ENCODE results near the gene HOXA3.

Gene HOXA3

DNA sequence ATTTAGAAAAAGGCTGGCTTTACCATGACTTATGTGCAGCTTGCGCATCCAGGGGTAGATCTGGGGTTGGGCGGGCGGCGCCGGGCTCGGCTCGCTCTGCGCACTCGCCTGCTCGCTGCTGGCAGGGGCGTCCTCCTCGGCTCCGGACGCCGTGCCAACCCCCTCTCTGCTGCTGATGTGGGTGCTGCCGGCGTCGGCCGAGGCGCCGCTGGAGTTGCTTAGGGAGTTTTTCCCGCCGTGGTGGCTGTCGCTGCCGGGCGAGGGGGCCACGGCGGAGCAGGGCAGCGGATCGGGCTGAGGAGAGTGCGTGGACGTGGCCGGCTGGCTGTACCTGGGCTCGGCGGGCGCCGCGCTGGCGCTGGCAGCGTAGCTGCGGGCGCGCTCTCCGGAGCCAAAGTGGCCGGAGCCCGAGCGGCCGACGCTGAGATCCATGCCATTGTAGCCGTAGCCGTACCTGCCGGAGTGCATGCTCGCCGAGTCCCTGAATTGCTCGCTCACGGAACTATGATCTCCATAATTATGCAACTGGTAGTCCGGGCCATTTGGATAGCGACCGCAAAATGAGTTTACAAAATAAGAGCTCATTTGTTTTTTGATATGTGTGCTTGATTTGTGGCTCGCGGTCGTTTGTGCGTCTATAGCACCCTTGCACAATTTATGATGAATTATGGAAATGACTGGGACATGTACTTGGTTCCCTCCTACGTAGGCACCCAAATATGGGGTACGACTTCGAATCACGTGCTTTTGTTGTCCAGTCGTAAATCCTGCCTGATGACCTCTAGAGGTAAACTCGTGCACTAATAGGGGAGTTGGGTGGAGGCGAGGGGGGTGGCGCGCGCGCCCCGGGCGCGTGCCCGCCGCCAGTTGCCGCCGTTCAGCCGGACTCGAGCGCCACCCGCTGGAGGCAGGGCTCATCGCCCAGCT lies 9.1 kb downstream of the HOXA3 start, which contains the start of gene HOXA5:
Gene HOXA5 (minus strand): TSS at position 659 of the 927 bp plus-strand sequence. CDS start 74 bp downstream, at position 585.
- DNase-seq (ENCODE audit: low read depth), result peak; percentile 46

DNA sequence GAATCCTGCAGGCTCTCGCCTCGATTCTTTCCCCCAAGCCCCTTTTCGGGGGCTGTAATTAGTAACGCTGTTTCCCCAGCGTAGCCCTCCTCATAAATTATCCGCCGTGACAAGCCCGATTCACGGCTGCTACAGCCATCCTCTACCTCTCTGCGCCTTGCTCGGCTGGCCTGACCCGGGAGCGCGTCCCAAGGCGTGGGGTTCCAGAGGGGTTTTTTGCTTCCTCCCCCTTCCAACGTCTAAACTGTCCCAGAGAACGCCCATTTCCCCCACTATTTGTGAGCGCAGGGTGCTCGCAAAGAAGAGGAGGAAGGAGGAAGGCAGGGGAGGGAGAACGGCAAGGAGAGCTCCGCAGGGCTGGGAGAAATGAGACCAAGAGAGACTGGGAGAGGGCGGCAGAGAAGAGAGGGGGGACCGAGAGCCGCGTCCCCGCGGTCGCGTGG lies 9.8 kb downstream of the HOXA3 start:
- no peak for DNase-seq (ENCODE audit: low read depth)

- no peak for DNase-seq (ENCODE audit: low read depth)
Observed at GRCh38 chr7:27141923-27142579, 10.3 kb downstream of the HOXA3 start.

GRCh38 chr7:27141137-27141922 lies 11.1 kb downstream of the HOXA3 start:
- no peak for DNase-seq (ENCODE audit: low read depth)

DNA sequence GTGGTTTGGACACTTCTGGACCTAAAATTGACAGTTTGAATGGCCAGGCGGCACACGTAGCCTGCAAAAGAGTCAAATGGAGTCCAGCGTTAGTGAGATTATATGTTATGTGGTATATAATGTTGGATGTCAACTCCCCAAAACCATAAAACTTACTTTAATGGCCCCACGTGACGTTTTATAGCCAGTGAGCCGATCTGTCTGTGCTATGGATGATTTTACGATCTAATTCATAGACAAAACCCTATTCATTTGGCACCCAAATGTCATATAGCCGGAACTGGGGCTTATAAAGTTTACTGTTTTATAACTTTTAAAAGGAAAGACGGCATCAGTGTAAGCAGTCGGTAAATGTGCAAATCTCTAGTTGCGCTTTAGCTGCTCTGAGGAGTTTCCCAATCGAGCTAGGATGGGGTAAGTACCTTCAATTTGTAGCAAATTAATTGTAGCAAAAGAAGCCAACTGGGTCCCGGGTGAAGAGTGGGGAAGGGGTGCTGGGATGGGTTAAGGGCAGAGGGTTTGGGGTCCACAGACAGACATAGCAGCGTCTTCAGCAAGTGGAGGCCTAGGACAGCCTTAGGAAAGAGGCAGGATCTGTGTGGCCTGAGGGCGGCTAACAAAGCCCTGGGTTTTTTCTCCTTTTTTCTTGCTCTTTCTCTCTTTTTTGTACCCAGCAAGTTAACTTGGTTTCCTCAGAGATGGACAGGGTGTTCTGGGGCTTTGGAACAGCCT lies 12.1 kb downstream of the HOXA3 start:
- no peak for DNase-seq (ENCODE audit: low read depth)

DNA sequence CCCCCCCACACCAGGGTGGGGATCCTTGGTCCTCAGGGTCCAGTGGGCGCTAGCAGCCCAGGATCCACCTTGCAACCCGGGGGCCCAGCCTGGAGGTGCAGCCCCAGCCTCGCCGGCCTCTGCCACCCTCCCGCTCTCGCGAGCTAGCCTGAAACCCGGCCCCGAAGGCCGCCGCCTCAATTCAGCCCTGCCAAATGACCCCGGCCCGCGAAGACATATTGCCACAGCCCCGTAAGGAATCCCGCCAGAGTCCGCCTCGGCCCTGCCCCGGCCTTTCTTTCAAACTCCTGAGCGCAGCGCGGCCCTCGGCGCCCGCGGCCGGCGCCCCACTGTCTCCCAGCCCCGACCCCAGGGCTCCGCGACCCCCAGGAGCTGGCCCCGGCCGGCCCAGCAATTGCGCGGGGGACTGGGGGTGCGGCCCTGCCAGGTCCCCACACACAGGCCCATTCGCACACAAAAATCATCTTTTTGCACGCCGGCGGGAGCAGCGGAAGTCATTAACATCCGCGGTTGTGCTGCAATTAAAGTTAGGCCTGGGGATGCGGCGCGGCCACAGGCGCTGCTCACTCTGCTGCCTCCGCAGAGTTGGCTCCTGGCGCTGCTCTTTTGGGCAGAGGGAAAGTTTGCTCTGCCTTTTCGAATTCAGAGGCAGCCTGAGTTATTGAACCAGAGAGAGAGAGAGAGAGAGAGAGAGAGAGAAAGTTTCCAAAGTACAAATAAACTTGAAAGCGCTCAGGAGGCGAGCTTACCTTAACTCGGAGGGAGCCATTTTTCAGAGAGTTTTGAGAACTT lies 12.9 kb downstream of the HOXA3 start:
- DNase-seq (ENCODE audit: low read depth), result no peak

DNA sequence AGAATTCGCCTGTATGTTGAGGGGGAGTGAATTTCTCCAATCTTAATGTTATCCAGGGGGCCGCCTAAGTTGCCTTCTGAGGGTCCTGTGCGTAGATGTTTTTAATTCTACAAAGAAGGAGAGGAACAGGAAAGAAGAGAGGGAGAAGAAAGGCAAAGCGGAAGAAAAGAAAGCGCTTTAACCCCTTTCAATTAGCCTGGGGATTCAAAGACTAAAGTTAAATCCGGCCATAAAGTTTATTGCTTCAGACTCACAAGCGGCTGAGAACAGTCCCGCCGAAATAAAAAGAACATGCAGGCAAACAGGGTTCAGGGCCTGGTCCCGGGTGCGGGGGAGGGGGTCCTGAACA lies 13.4 kb downstream of the HOXA3 start:
- no peak for DNase-seq (ENCODE audit: low read depth)

DNA sequence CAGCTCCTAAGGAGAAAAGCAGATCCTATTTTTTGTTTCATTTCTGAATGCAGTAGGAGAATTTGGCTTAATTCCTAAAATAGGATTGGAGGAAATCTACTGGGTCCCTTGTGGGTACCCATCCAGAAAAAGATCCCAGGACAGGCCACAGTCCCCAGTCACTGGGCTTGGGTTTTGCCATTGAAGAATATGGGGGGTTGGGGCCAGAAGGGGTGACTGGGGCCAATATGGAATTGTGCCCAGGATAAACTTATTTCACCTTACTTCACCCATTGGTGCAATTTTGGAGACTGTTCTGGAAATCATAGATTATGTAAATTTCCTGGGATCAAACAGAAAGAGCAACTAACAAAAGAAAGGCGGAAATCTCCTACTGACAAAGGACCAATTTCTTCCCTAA lies 13.9 kb downstream of the HOXA3 start:
- no peak for DNase-seq (ENCODE audit: low read depth)

DNA sequence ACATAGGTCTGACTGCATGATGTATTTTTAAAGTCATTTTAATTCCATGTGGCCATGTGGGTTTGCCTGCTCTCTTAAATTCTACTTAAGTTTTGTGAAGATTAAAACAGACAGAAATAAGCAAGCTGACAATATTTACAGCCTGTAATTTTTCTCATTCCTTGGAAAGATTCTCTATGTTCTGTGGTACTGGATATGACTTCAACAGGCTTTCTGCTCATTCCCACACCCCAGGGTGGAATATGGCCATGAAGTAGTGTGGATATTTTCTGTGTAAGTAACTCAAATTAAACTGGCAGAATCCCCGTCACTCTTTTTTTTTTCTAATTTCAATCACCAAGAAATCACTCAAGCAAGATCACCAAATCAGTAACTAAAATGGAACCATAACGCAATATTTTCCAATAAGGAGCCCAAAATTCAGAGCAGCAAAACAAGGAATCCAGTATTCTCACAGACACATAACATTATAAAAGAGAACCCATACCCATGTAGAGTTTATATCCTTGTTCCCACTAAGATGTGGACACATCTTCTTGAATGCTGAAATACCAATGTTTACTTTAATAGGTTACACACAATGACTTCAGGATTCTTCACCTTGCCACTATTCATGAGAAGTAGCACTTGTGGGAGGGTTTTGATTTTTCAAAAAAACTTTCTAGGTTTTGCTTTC lies 14.6 kb downstream of the HOXA3 start:
- no peak for DNase-seq (ENCODE audit: low read depth)

DNA sequence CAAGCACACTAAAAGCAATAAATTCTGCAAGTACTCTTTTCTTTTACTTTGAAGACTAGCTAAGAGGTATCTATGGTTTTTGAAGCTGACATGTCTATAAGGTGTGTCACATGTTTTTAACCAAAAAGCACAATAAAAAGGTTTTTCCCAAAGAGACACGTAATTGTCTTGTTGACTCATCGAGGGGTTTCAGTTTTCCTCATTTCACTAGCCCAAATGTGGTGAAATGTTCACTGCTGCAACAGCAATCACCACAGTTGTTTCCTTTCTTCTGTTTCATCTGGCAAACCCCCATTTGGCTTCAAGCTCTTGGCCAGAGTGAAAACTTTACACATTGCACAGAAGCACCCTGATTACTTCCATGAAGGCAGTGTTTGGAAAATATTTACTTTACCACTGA lies 18.0 kb downstream of the HOXA3 start:
- peak; percentile 34 for DNase-seq (ENCODE audit: low read depth)

GRCh38 chr7:27133409-27134231 lies 18.8 kb downstream of the HOXA3 start:
- no peak for DNase-seq (ENCODE audit: low read depth)

GRCh38 chr7:27132978-27133377 lies 19.4 kb downstream of the HOXA3 start:
- no peak for DNase-seq (ENCODE audit: low read depth)

GRCh38 chr7:27132214-27132613 lies 20.2 kb downstream of the HOXA3 start:
- no peak for DNase-seq (ENCODE audit: low read depth)

DNA sequence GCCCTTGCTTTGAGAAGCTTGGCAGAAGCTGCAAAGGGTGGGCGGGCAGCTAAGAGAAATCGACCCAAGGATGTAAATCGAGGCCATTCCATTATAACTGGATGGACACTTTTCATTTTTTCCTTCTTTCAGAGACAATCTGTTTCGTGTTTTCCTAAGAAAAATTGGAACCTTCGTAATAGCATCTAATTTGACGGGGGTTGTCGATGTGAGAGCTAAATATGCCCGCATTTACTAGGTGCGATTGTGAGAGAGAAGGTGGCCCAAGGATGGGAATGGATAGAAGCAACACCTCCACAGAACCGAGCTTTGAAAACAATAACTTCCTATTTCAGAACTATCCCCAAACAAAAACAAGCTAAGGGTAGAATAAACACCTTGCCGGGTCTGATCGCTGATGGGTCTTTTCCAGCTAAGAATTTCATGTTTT lies 21.0 kb downstream of the HOXA3 start:
- no peak for DNase-seq (ENCODE audit: low read depth)

DNA sequence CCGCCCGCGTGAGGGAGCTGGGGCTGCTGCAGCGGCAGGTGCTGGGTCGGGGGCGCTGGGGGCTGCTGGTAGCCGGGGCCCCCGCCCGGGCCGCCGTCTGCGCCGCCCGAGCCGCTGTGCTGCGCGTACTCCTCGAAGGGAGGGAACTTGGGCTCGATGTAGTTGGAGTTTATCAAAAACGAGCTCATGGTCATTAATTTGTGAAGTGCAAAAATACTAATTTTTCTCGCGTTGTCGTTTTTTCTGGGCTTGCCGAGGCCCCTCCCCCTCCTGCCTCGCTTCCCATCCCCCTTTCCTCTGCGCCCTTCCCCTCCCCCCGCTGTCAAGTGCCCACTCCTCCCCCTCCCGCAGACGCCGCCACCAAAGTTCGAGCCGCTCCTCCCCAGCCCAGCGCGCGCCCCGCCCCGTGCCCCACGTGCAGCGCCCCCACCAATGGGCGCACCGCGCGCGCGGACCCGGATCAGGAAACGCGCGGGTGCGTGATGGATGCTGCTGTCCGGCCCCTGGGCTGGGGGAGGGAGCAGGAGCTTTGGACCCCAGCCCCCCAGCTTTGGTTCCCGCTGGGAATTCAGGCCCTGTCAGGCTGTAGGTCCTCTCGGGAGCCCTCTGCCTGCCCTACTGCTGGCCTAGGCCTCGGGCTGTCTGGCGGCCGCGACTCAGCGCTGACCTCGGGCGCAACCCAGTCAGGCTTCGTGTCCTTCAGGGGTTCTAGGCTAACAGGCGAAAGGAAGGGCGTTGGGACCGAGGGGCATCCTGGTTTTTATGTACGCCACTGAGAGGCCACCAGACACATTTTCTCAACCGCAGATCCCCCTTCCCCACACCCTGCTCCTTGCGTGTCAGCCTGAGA lies 21.6 kb downstream of the HOXA3 start, which contains the start of gene HOXA4:
Gene HOXA4 (minus strand): TSS at position 218 of the 850 bp plus-strand sequence. CDS start 24 bp downstream, at position 194.
- no peak for DNase-seq (ENCODE audit: low read depth)

DNA sequence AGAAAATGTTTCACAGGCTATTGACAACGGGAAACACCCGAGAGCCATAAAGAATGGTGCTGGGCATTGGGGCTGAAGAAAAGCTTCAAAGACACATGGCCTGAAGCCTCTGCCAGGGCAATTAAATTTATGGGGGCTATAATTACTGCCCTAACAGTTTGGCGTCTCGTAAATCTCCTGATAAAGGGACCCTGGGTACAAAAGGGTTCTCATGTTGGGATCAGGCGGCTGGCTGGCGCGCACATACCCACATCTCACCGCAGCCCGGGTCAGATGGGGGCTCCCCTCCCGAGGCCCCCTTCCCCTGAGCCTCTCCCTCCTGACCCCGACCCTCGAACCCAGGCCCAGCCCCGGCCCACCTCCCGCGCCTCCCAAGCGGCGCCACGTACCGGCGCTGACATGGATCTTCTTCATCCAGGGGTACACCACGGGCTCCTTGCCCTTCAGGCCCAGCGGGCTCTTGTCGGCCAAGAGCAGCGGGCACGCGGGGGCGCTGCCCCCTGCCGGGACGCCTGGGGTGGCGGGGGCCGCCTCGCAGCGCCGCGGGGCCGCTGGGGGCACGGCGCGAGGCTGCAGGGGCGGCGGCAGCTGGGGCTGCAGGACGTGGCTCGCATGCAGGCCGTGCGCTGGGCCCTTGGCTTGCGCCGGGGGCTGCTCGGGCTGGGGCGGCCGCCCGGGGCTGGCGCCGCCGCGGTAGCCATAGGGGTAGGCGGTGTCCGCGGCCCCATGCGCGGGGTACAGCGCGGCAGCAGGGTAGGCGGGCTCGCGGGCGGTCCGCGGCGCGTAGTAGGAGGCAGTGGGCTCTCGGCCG lies 22.4 kb downstream of the HOXA3 start:
- no peak for DNase-seq (ENCODE audit: low read depth)

Data from GM04503 (cell line).